H1 (cell line): Measurements from ENCODE around the gene SPATA32. TPM values are rescaled to one million over a fixed set of nuclear protein-coding genes. Genes with fewer than 3 reads are reported as not detected.

Experiments used
- CTCF ChIA-PET: fragments of 300-600 bp; sonication (Branson Sonifier 250); formaldehyde crosslinking; loops from one replicate; lab custom pipeline; 2021; ENCODE audit not compliant: partially characterized antibody; lab: Charles Lee
- POLR2A ChIA-PET: fragments of 300-600 bp; sonication (Branson Sonifier 250); formaldehyde crosslinking; loops from one replicate; lab custom pipeline; 2021; ENCODE audit warnings: inconsistent platforms; ENCODE audit not compliant: partially characterized antibody; lab: Charles Lee
- DNase-seq, 2 experiments: peaks; one replicate each; pipeline versions ENCODE4 v3.0.0 to v3.0.0-alpha.2; 2010 to 2022; ENCODE audit warnings: low spot score in 2 of 2, low read depth in 1 of 2, mixed read lengths in 1 of 2
- FAIRE-seq: peaks from 2 replicates; lab custom pipeline; 2011; peaks lifted over from hg19 to GRCh38; lab: Jason Lieb, UNC
- H2AFZ ChIP-seq: 2 replicates; pipeline ENCODE4 v1.8.1; 2012; ENCODE audit warnings: low read length, inconsistent platforms
- H2AK5ac ChIP-seq: 2 replicates; pipeline ENCODE4 v1.6.1; 2013; ENCODE audit warnings: low read depth, low read length
- H2BK120ac ChIP-seq: replicated peaks from 2 replicates; pipeline ENCODE3; 2013; ENCODE audit warnings: low read depth, low read length, inconsistent platforms
- H2BK12ac ChIP-seq: 2 replicates; pipeline ENCODE4 v1.6.1; 2013; ENCODE audit warnings: low read depth, low read length
- H2BK15ac ChIP-seq: 2 replicates; pipeline ENCODE4 v1.6.1; 2013; ENCODE audit warnings: low read length
- H2BK20ac ChIP-seq: 2 replicates; pipeline ENCODE4 v1.6.1; 2013; ENCODE audit warnings: low read length
- H2BK5ac ChIP-seq: 2 replicates; pipeline ENCODE4 v1.6.1; 2013; ENCODE audit warnings: low read depth, low read length
- H3K14ac ChIP-seq: 2 replicates; pipeline ENCODE4 v1.6.1; 2013; ENCODE audit warnings: inconsistent platforms; ENCODE audit not compliant: insufficient read length
- H3K18ac ChIP-seq: 2 replicates; pipeline ENCODE4 v1.6.1; 2013; ENCODE audit warnings: low read length; ENCODE audit errors: extremely low read depth
- H3K23ac ChIP-seq: 2 replicates; pipeline ENCODE4 v1.6.1; 2013; ENCODE audit warnings: inconsistent platforms; ENCODE audit not compliant: insufficient read length
- H3K23me2 ChIP-seq: 2 replicates; pipeline ENCODE4 v1.6.1; 2013; ENCODE audit warnings: low read depth, low read length
- H3K27ac ChIP-seq: 2 replicates; pipeline ENCODE4 v1.6.1; 2011; ENCODE audit warnings: low read depth, low read length, inconsistent platforms
- H3K27me3 ChIP-seq, 4 experiments: replicated peaks in 1 of 4; 1 replicate in 1 of 4; 2 replicates in 3 of 4; pipeline versions ENCODE4 v1.6.1 to v1.8.1; 2011 to 2013; ENCODE audit warnings: low read length in 3 of 4, mild to moderate bottlenecking in 3 of 4, inconsistent platforms in 2 of 4, mixed read lengths in 2 of 4, moderate library complexity in 1 of 4; ENCODE audit not compliant: control insufficient read depth in 3 of 4, insufficient read depth in 3 of 4; ENCODE audit errors: extremely low read depth in 1 of 4
- H3K36me3 ChIP-seq, 4 experiments: 2 replicates each; pipeline versions ENCODE4 v1.6.1 to v1.8.1; 2011 to 2013; ENCODE audit warnings: mild to moderate bottlenecking in 4 of 4, low read length in 3 of 4, moderate library complexity in 2 of 4, control low read depth in 1 of 4, inconsistent platforms in 1 of 4; ENCODE audit not compliant: insufficient read depth in 4 of 4, control insufficient read depth in 2 of 4
- H3K4ac ChIP-seq: replicated peaks from 2 replicates; pipeline ENCODE3; 2013; ENCODE audit warnings: low read length, low read depth, mixed read lengths, inconsistent platforms; ENCODE audit not compliant: insufficient read length
- H3K4me1 ChIP-seq, 4 experiments: replicated peaks in 1 of 4; 1 replicate in 1 of 4; 2 replicates in 3 of 4; pipeline versions ENCODE4 v1.6.1 to v1.8.1; 2011 to 2013; ENCODE audit warnings: low read length in 3 of 4, inconsistent platforms in 2 of 4, mixed read lengths in 1 of 4; ENCODE audit not compliant: insufficient read depth in 4 of 4, control insufficient read depth in 3 of 4
- H3K4me2 ChIP-seq, 2 experiments: 2 replicates each; pipeline versions ENCODE4 v1.6.1 to v1.8.1; 2011 to 2013; ENCODE audit warnings: low read depth in 2 of 2, low read length in 2 of 2, control low read depth in 1 of 2, inconsistent platforms in 1 of 2, mild to moderate bottlenecking in 1 of 2; ENCODE audit not compliant: insufficient read depth in 1 of 2
- H3K4me3 ChIP-seq, 4 experiments: fragments of 200-600, 300-600 bp in 1 of 4; sonication (generic), shearing (Covaris generic), sonication (Bioruptor Twin) in 1 of 4; 2 replicates each; pipeline versions ENCODE4 v1.5.1 to v1.8.1; 2011 to 2016; ENCODE audit warnings: low read length in 4 of 4, low read depth in 3 of 4, control low read depth in 2 of 4, inconsistent platforms in 2 of 4, mild to moderate bottlenecking in 2 of 4, mixed read lengths in 1 of 4, moderate library complexity in 1 of 4; ENCODE audit not compliant: insufficient read depth in 2 of 4; ENCODE audit errors: extremely low read depth in 1 of 4
- H3K56ac ChIP-seq: replicated peaks from 2 replicates; pipeline ENCODE3; 2013; ENCODE audit warnings: low read depth, mild to moderate bottlenecking, mixed read lengths, low read length, inconsistent platforms; ENCODE audit not compliant: insufficient read length
- H3K79me1 ChIP-seq: 2 replicates; pipeline ENCODE4 v1.6.1; 2013; ENCODE audit warnings: low read depth, low read length, control low read depth
- H3K79me2 ChIP-seq, 2 experiments: 2 replicates each; pipeline versions ENCODE4 v1.6.1 to v1.8.1; 2012 to 2013; ENCODE audit warnings: low read length in 2 of 2, mild to moderate bottlenecking in 2 of 2, inconsistent platforms in 1 of 2; ENCODE audit not compliant: insufficient read depth in 2 of 2, control insufficient read depth in 1 of 2
- H3K9ac ChIP-seq, 4 experiments: replicated peaks in 1 of 4; 1 replicate in 1 of 4; 2 replicates in 3 of 4; pipeline versions ENCODE4 v1.6.1 to v1.8.1; 2011 to 2013; ENCODE audit warnings: low read depth in 3 of 4, low read length in 3 of 4, control low read depth in 2 of 4, mild to moderate bottlenecking in 2 of 4, moderate library complexity in 2 of 4, inconsistent platforms in 1 of 4; ENCODE audit errors: extremely low read depth in 1 of 4
- H3K9me3 ChIP-seq, 2 experiments: 2 replicates each; pipeline versions ENCODE4 v1.6.1 to v1.8.1; 2012 to 2013; ENCODE audit warnings: mild to moderate bottlenecking in 2 of 2, moderate library complexity in 2 of 2, control low read depth in 1 of 2, inconsistent platforms in 1 of 2, low read depth in 1 of 2, low read length in 1 of 2, mixed read lengths in 1 of 2; ENCODE audit not compliant: insufficient read depth in 2 of 2
- H4K20me1 ChIP-seq, 2 experiments: replicated peaks in 1 of 2; 2 replicates each; pipeline versions ENCODE3 to v1.8.1; 2011 to 2013; ENCODE audit warnings: inconsistent platforms in 2 of 2, low read length in 2 of 2, mild to moderate bottlenecking in 1 of 2; ENCODE audit not compliant: insufficient read depth in 2 of 2, control insufficient read depth in 1 of 2
- H4K5ac ChIP-seq: 2 replicates; pipeline ENCODE4 v1.6.1; 2013; ENCODE audit warnings: low read length, low read depth, mixed read lengths, inconsistent platforms; ENCODE audit not compliant: insufficient read length
- H4K8ac ChIP-seq: 2 replicates; pipeline ENCODE4 v1.8.0; 2013; ENCODE audit warnings: mild to moderate bottlenecking, moderate library complexity, low read length, inconsistent platforms; ENCODE audit not compliant: insufficient read depth; ENCODE audit errors: extremely low read depth
- H4K91ac ChIP-seq: replicated peaks from 2 replicates; pipeline ENCODE3; 2013; ENCODE audit warnings: low read length, mixed read lengths, inconsistent platforms; ENCODE audit not compliant: insufficient read length
- CHD1 ChIP-seq: IDR thresholded peaks from 2 replicates; pipeline ENCODE4 v1.6.1; 2012; ENCODE audit warnings: low read depth, low read length, improper control_type of control experiment
- RFX5 ChIP-seq: IDR thresholded peaks from 2 replicates; pipeline ENCODE4 v1.6.1; 2011; ENCODE audit warnings: low read depth, low read length, improper control_type of control experiment, borderline replicate concordance
- RXRA ChIP-seq: IDR thresholded peaks from 2 replicates; pipeline ENCODE4 v1.6.1; 2011; ENCODE audit warnings: low read depth, mild to moderate bottlenecking, low read length, moderate library complexity; ENCODE audit not compliant: insufficient read depth
- SIN3A ChIP-seq, 2 experiments: IDR thresholded peaks in 1 of 2; conservative IDR thresholded peaks in 1 of 2; 2 replicates each; pipeline ENCODE4 v1.6.1; 2011 to 2012; ENCODE audit warnings: low read length in 2 of 2, improper control_type of control experiment in 1 of 2, low read depth in 1 of 2, mild to moderate bottlenecking in 1 of 2
- SIRT6 ChIP-seq: IDR thresholded peaks from one replicate; pipeline ENCODE4 v1.7.1; 2012; ENCODE audit warnings: low read length, inconsistent platforms
- SP1 ChIP-seq: IDR thresholded peaks from 2 replicates; pipeline ENCODE4 v1.6.1; 2011; ENCODE audit warnings: low read depth, low read length
- TBP ChIP-seq: IDR thresholded peaks from 2 replicates; pipeline ENCODE4 v1.6.1; 2011; ENCODE audit warnings: low read depth, low read length, improper control_type of control experiment
- WGBS, 2 experiments: shearing (Covaris generic) in 1 of 2; methylation state at CpG; one replicate each; pipeline versions ENCODE4 v1.1.6 to v1.1.7; 2013 to 2015; ENCODE audit warnings: low lambda C conversion rate in 2 of 2, mixed read lengths in 2 of 2, inconsistent platforms in 1 of 2, low coverage in 1 of 2, missing lambda C conversion rate in 1 of 2; ENCODE audit not compliant: insufficient replicate concordance in 2 of 2, insufficient coverage in 1 of 2, insufficient read length in 1 of 2; ENCODE audit errors: extremely low coverage in 1 of 2, missing lambda C conversion rate in 1 of 2; 5-methylcytosine and 5-hydroxymethylcytosine counted together
- polyA plus RNA-seq, 7 experiments: library from polyadenylated mRNA; depleted of rRNA in 3 of 7; stranded (reverse) in 5 of 7; unstranded in 2 of 7; fragments of >200 nt in 5 of 7; fragments of 200-250 nt in 2 of 7; gene quantifications; 1 replicate in 5 of 7; 2 replicates in 1 of 7; 4 replicates in 1 of 7; pipeline versions ENCODE4 v1.2.1 to v1.2.3, GENCODE V29; 2011 to 2013; ENCODE audit warnings: missing spikeins in 2 of 7, mixed read lengths in 2 of 7
- total RNA-seq: library from RNA; stranded (reverse); fragmentation: NEBNext Ultra II Directional; extraction: Animal tissue kit (Norgen Biotek cat#: 25700); gene quantifications from 2 replicates; pipeline ENCODE4 v1.2.1, GENCODE V29; 2021
- TF ChIP-seq, protein P1 (sequence below): IDR thresholded peaks from 2 replicates; pipeline ENCODE4 v1.6.1; 2012; ENCODE audit warnings: low read length, inconsistent platforms
- TF ChIP-seq, protein P2 (sequence below), 3 experiments: IDR thresholded peaks; 1 replicate in 2 of 3; 2 replicates in 1 of 3; pipeline versions ENCODE4 v1.5.1 to v1.6.1; 2011; ENCODE audit warnings: low read length in 3 of 3, mild to moderate bottlenecking in 3 of 3, inconsistent platforms in 2 of 3, low read depth in 1 of 3, moderate library complexity in 1 of 3; ENCODE audit not compliant: insufficient read depth in 1 of 3; ENCODE audit errors: control extremely low read depth in 1 of 3

The SPATA32 gene
- total and polyA plus RNA-seq, 2 of the 8 experiments (the other 6 are each of a cell fraction or from before 2014, with no cell fraction given), result 0.24 TPM; not detected in 1

GRCh38 chr17:45266372-45266926, 4.6 kb upstream of the SPATA32 start:
- Histone ChIP-seq H2BK5ac (no peak overlapping the region), H2BK20ac (no peak overlapping the region), H3K18ac (no peak overlapping the region), H3K9me3 (no peaks in the 10 kb centered on the region), H3K4me3 (no peak overlapping the region), H3K23ac (no peak overlapping the region), H4K8ac (no peak overlapping the region), H3K4ac (no peak overlapping the region), H2BK15ac (no peak overlapping the region), H4K20me1 (no peaks in the 10 kb centered on the region), H3K23me2 (peaks cover 4% of the 10 kb centered on the region), H3K79me2 (no peaks in the 10 kb centered on the region), H2AK5ac (no peak overlapping the region), H4K91ac (no peak overlapping the region), H3K27me3 (no peaks in the 10 kb centered on the region; a peak in 1 of 7 replicates), H3K9ac (no peak overlapping the region), H2AFZ (no peak overlapping the region), H3K4me1 (peaks cover 4 to 10% (median 5%) of the 10 kb centered on the region in 4 experiments; a peak in 5 of 7 replicates), H3K27ac (no peak overlapping the region), H4K5ac (no peak overlapping the region), H2BK12ac (no peak overlapping the region), H2BK120ac (no peak overlapping the region), H3K36me3 (peaks cover 4 to 17% (median 12%) of the 10 kb centered on the region in 4 experiments), H3K14ac (no peak overlapping the region), H3K4me2 (no peak overlapping the region), H3K79me1 (no peaks in the 10 kb centered on the region), H3K56ac (no peak overlapping the region)
- no peak for DNase-seq
- no peak for FAIRE-seq
- CTCF ChIA-PET, result interaction anchor here (0.6 to 29.1 kb wide), 11 partner anchors 10 to 149 kb away, joined by 3 to 579 read pairs (median 12); partner anchors contain the start of gene ACBD4
- 96% methylated on average over 13 of the region's 13 CpGs; no CpG with 5 or more reads in 1 of the 2 experiments for WGBS, 2 experiments
- POLR2A ChIA-PET, result interaction anchor here (0.7 to 4.3 kb wide), 2 partner anchors 14 to 65 kb away, joined by 3 to 16 read pairs; no protein-coding TSS in a partner anchor
- TF ChIP-seq RXRA (no peak), SP1 (no peak), CHD1 (no peak), SIRT6 (no peak), TBP (no peak), SIN3A (conservative IDR thresholded peaks at IDR 0.05 in 1 of 2, IDR thresholded peaks at IDR 0.05 in 1 of 2; ENCODE audit: low read depth in 1 of 2, low read length in 2 of 2) (no peak), RFX5 (no peak)
- TF ChIP-seq, protein P1, sequence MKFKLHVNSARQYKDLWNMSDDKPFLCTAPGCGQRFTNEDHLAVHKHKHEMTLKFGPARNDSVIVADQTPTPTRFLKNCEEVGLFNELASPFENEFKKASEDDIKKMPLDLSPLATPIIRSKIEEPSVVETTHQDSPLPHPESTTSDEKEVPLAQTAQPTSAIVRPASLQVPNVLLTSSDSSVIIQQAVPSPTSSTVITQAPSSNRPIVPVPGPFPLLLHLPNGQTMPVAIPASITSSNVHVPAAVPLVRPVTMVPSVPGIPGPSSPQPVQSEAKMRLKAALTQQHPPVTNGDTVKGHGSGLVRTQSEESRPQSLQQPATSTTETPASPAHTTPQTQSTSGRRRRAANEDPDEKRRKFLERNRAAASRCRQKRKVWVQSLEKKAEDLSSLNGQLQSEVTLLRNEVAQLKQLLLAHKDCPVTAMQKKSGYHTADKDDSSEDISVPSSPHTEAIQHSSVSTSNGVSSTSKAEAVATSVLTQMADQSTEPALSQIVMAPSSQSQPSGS, result no peak
- TF ChIP-seq, protein P2, sequence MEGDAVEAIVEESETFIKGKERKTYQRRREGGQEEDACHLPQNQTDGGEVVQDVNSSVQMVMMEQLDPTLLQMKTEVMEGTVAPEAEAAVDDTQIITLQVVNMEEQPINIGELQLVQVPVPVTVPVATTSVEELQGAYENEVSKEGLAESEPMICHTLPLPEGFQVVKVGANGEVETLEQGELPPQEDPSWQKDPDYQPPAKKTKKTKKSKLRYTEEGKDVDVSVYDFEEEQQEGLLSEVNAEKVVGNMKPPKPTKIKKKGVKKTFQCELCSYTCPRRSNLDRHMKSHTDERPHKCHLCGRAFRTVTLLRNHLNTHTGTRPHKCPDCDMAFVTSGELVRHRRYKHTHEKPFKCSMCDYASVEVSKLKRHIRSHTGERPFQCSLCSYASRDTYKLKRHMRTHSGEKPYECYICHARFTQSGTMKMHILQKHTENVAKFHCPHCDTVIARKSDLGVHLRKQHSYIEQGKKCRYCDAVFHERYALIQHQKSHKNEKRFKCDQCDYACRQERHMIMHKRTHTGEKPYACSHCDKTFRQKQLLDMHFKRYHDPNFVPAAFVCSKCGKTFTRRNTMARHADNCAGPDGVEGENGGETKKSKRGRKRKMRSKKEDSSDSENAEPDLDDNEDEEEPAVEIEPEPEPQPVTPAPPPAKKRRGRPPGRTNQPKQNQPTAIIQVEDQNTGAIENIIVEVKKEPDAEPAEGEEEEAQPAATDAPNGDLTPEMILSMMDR (IDR thresholded peaks at IDR 0.05; ENCODE audit: control extremely low read depth in 1 of 3, insufficient read depth in 1 of 3, low read depth in 1 of 3, low read length in 3 of 3), result no peak
